ENCODE measurements around the gene DYNC1I1.

DNA sequence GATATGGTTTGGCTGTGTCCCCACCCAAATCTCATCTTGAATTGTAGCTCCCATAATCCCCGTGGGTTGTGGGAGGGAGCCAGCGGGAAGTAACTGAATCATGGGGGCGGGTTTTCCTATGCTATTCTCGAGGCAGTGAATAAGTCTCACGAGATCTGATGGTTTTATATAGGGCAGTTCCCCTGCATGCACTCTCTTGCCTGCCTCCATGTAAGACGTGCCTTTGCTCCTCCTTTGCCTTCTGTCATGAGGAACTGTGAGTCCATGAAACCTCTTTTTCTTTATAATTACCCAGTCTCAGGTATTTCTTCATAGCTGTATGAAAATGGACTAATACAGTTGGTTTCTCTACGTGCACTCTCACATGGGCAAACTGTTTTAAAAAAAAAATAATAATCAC, 341.8 kb downstream of the DYNC1I1 start:
- TF ChIP-seq, protein P1, sequence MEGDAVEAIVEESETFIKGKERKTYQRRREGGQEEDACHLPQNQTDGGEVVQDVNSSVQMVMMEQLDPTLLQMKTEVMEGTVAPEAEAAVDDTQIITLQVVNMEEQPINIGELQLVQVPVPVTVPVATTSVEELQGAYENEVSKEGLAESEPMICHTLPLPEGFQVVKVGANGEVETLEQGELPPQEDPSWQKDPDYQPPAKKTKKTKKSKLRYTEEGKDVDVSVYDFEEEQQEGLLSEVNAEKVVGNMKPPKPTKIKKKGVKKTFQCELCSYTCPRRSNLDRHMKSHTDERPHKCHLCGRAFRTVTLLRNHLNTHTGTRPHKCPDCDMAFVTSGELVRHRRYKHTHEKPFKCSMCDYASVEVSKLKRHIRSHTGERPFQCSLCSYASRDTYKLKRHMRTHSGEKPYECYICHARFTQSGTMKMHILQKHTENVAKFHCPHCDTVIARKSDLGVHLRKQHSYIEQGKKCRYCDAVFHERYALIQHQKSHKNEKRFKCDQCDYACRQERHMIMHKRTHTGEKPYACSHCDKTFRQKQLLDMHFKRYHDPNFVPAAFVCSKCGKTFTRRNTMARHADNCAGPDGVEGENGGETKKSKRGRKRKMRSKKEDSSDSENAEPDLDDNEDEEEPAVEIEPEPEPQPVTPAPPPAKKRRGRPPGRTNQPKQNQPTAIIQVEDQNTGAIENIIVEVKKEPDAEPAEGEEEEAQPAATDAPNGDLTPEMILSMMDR (conservative IDR thresholded peaks at IDR 0.05) = no peak
- TF ChIP-seq ZFX (IDR thresholded peaks at IDR 0.05) = no peak
